OCI-LY7 (cell line): Measurements from ENCODE around the gene KCNQ5. TPM values are rescaled to one million over a fixed set of nuclear protein-coding genes. Genes with fewer than 3 reads are reported as not detected.
A peak's percentile ranks its signal among the peaks of the same experiment; 100 is the strongest.

ENCODE experiments used
- BruUV-seq: library from RNA; stranded (reverse); fragments of 400-500 nt; replicated peaks from 2 replicates; lab custom pipeline; 2021; lab: Mats Ljungman, UMichigan
- CTCF ChIA-PET: fragments of 300-600 bp; sonication (Branson Sonifier 250); formaldehyde crosslinking; loops from one replicate; lab custom pipeline; 2022; ENCODE audit warnings: antibody characterized with exemption; ENCODE audit not compliant: unreplicated experiment; lab: Charles Lee
- POLR2A ChIA-PET: fragments of 300-600 bp; sonication (Branson Sonifier 250); formaldehyde crosslinking; loops from one replicate; lab custom pipeline; 2022; ENCODE audit warnings: antibody characterized with exemption; lab: Charles Lee
- DNase-seq: peaks from one replicate; pipeline ENCODE4 v3.0.0-alpha.2; 2015; ENCODE audit warnings: low spot score
- H2AFZ ChIP-seq: fragments of 200-600 bp; sonication (generic), shearing (Covaris generic); 2 replicates; pipeline ENCODE4 v1.6.1; 2014; ENCODE audit warnings: mild to moderate bottlenecking, antibody characterized with exemption, low read length, moderate library complexity
- H3K27ac ChIP-seq: fragments of 200-600 bp; sonication (generic); 2 replicates; pipeline ENCODE4 v1.5.1; 2014; ENCODE audit warnings: mixed run types, low read depth, mild to moderate bottlenecking, moderate library complexity, low read length, inconsistent platforms; ENCODE audit not compliant: poor library complexity, severe bottlenecking
- H3K36me3 ChIP-seq: fragments of 200-600 bp; sonication (generic); 2 replicates; pipeline ENCODE4 v1.6.1; 2014; ENCODE audit warnings: mild to moderate bottlenecking, antibody characterized with exemption, low read length, moderate library complexity, mixed read lengths; ENCODE audit not compliant: insufficient read depth
- H3K4me1 ChIP-seq: fragments of 200-600 bp; sonication (generic); 2 replicates; pipeline ENCODE4 v1.5.1; 2014; ENCODE audit warnings: mild to moderate bottlenecking, low read length; ENCODE audit not compliant: insufficient read depth, poor library complexity, severe bottlenecking
- H3K4me2 ChIP-seq: fragments of 200-600 bp; sonication (generic); 2 replicates; pipeline ENCODE4 v1.6.1; 2014; ENCODE audit warnings: mild to moderate bottlenecking, low read length
- H3K4me3 ChIP-seq: fragments of 200-600 bp; sonication (generic); 2 replicates; pipeline ENCODE4 v1.5.1; 2014; ENCODE audit warnings: mild to moderate bottlenecking, low read depth, low read length; ENCODE audit not compliant: poor library complexity, severe bottlenecking
- H3K79me2 ChIP-seq: fragments of 200-600 bp; sonication (generic); 2 replicates; pipeline ENCODE4 v1.6.1; 2016; ENCODE audit warnings: low read depth, mild to moderate bottlenecking, low read length, moderate library complexity, mixed read lengths; ENCODE audit not compliant: insufficient read depth
- H3K9me2 ChIP-seq: fragments of 200-600 bp; sonication (generic); 2 replicates; pipeline ENCODE4 v1.6.1; 2016; ENCODE audit warnings: mild to moderate bottlenecking, low read length, mixed read lengths; ENCODE audit not compliant: insufficient read depth
- H3K9me3 ChIP-seq: fragments of 200-600 bp; sonication (generic); 2 replicates; pipeline ENCODE4 v1.6.1; 2014; ENCODE audit warnings: mild to moderate bottlenecking, mixed run types, low read length, mixed read lengths
- H4K20me1 ChIP-seq: fragments of 200-600 bp; sonication (generic); 2 replicates; pipeline ENCODE4 v1.6.1; 2014; ENCODE audit warnings: mild to moderate bottlenecking, antibody characterized with exemption, low read length, moderate library complexity, mixed read lengths; ENCODE audit not compliant: insufficient read depth
- CTCF ChIP-seq: fragments of 200-600 bp; sonication (generic); conservative IDR thresholded peaks from 2 replicates; pipeline ENCODE4 v1.5.1; 2014; ENCODE audit warnings: mild to moderate bottlenecking, antibody characterized with exemption, low read length, moderate library complexity, mixed read lengths
- EZH2phosphoT487 ChIP-seq: fragments of 200-600 bp; sonication (generic); IDR thresholded peaks from 2 replicates; pipeline ENCODE4 v1.6.1; 2018; ENCODE audit warnings: low read depth, borderline replicate concordance, mild to moderate bottlenecking, mixed run types, antibody characterized with exemption, low read length, moderate library complexity, mixed read lengths
- intact Hi-C: fragments of 100-400 bp; cut with micrococcal nuclease; formaldehyde crosslinking; loops from one replicate; pipeline ENCODE4 v1.10.0; 2022; ENCODE audit not compliant: unreplicated experiment
- total RNA-seq, 2 experiments: library from RNA; depleted of rRNA in 1 of 2; stranded (reverse); fragments of >200 nt in 1 of 2; shearing (Covaris generic) in 1 of 2; gene quantifications; 2 replicates each; pipeline ENCODE4 v1.2.3, GENCODE V29; 2014 to 2022

The KCNQ5 gene
- total RNA-seq, 2 experiments from 2014 or later = 26.1 to 29.7 TPM

- intact Hi-C loops = loop anchor here (2.0 kb wide), 2 partner anchors 195 to 719 kb away; no protein-coding TSS in a partner anchor
- H3K36me3 ChIP-seq = peaks cover 27% of the 10 kb centered on the region
- H3K9me3 ChIP-seq = no peaks in the 10 kb centered on the region
- no peaks in the 10 kb centered on the region for H3K4me1 ChIP-seq
- no peaks in the 10 kb centered on the region for H3K9me2 ChIP-seq
- H3K27ac ChIP-seq = no peak overlapping the region
- DNase-seq = no peak
- no TSS peak for BruUV-seq
- H3K4me2 ChIP-seq = no peak overlapping the region
- no peaks in the 10 kb centered on the region for H3K79me2 ChIP-seq
- CTCF ChIA-PET = no interaction called here
- POLR2A ChIA-PET = interaction anchor here (0.7 to 1.5 kb wide), 4 partner anchors 13 to 509 kb away, joined by 3 to 4 read pairs (median 3); no protein-coding TSS in a partner anchor
- H4K20me1 ChIP-seq = no peaks in the 10 kb centered on the region
- TF ChIP-seq EZH2phosphoT487 = no peak
- no peak for TF ChIP-seq CTCF
- H2AFZ ChIP-seq = no peak overlapping the region
- H3K4me3 ChIP-seq = no peak overlapping the region
Measured at GRCh38 chr6:73131706-73132105, 509.8 kb downstream of the KCNQ5 start.

DNA sequence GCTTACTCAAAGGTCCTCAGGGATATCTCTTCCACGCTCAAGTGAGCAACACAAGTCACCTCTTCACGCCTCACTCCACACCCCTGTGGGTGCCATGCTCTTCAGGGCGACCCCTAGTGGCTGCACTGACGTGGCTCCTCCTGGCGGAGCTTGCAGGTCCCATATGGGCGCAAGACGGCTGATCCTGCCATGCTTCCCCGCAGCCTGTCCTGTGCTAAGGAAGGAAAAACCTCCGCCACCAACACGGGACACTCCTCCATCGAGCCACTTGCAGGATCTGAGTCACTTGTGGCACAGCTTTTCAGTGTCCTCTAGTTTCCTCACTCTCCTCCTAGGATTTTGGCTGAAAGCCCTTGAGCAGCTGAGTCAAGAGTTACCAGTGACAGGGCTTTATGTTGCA, 512.7 kb downstream of the KCNQ5 start:
- Histone ChIP-seq H3K4me2 (no peak overlapping the region), H4K20me1 (no peaks in the 10 kb centered on the region), H3K79me2 (no peaks in the 10 kb centered on the region), H3K9me3 (no peaks in the 10 kb centered on the region), H3K9me2 (no peaks in the 10 kb centered on the region), H3K36me3 (peaks cover 41% of the 10 kb centered on the region), H3K27ac (no peak overlapping the region), H2AFZ (no peak overlapping the region), H3K4me3 (no peak overlapping the region), H3K4me1 (no peaks in the 10 kb centered on the region)
- TF ChIP-seq CTCF (peak; percentile 69), EZH2phosphoT487 (no peak)
- BruUV-seq = no TSS peak
- CTCF ChIA-PET = no interaction called here
- POLR2A ChIA-PET = no interaction called here
- intact Hi-C loops = no loop called here
- peak; percentile 23 for DNase-seq

- H3K79me2 ChIP-seq = no peaks in the 10 kb centered on the region
- no peaks in the 10 kb centered on the region for H3K9me3 ChIP-seq
- H3K4me2 ChIP-seq = no peak overlapping the region
- ChIA-PET POLR2A (interaction anchor here (0.7 kb wide), 1 partner anchor 23 kb away, joined by 3 read pairs; no protein-coding TSS in a partner anchor), CTCF (no interaction called here)
- no peak for TF ChIP-seq EZH2phosphoT487
- no peak for TF ChIP-seq CTCF
- H3K27ac ChIP-seq = no peak overlapping the region
- no peak overlapping the region for H2AFZ ChIP-seq
- H4K20me1 ChIP-seq = no peaks in the 10 kb centered on the region
- no peak for DNase-seq
- intact Hi-C loops = no loop called here
- no peak overlapping the region for H3K4me3 ChIP-seq
- H3K9me2 ChIP-seq = no peaks in the 10 kb centered on the region
- H3K4me1 ChIP-seq = no peaks in the 10 kb centered on the region
- BruUV-seq = no TSS peak
- peaks cover 26% of the 10 kb centered on the region for H3K36me3 ChIP-seq
Measured at GRCh38 chr6:73139681-73140383, 518.0 kb downstream of the KCNQ5 start.
